ENCODE data around the gene RUNX2.

The RUNX2 gene

DNA sequence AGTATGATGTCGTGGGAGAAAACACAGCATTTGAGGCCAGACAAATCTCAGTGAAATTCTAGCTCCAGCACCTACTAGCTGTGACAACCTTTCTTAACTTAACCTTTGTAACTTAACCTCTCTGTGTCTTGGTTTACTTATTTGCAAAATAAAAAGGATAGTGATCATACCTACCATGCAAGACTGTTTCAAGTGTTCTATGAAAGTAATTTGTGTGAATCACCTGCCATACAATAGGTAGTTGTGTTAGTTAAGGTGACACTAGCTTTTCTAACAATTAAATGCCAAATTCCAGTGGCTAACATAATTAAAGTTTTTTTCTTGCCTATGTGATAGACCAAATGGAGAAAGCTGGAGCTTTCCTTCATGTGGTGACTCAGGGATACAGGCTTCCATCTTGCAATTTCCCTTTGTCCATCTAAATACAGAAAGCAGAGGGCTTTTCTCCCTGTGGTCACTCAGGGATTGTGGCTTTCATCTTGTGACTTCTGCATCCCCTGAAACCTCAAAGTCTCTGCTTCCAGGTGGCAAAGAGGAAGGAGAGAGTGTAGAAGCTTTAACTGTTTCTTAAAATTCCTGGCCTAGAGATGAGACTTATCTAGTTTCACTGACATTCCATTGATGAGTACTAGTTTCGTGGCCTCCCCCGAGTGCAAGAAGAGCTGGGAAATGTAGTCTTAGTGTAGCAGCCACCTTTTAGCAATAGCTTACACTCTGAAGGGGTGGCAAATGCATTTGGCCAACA, 376.1 kb downstream of the RUNX2 start:
- DNase-seq (ENCODE audit: low read depth in 3 of 3) = no peak

DNA sequence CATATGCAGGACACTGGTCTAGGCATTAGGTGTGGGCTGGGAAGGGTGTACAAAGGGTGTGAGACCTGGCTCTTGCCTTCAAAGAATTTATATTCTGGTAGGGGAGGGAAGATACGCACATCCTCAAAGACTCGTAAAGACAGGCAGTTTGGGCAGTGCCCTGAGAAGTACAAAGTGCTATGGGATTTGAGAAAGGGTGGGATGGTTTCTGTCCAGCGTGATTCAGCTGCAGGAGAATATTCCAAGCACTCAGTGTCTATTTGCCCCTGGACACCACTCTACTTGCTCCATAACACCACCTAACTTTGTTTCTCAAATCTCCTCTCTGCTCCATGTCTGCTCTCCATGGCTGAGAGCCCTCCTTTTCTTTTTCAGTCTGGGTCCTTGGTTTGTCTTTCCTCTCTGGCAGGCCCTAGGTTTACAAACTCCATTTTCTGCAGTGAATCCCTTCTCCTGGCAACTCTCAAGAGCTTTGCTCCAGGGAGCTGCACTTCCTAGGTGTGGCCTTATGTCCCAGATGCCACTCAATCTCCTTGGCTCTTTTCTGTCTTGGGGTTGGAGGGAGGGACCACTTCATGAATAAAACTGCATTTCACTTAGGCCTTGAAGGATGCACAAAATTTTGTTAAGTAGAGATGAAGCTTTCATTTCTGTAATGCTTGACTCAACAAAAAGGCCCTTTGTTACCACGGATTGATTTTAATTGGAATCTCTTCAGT, 377.2 kb downstream of the RUNX2 start:
- no peak for DNase-seq (ENCODE audit: low read depth in 3 of 3)

DNA sequence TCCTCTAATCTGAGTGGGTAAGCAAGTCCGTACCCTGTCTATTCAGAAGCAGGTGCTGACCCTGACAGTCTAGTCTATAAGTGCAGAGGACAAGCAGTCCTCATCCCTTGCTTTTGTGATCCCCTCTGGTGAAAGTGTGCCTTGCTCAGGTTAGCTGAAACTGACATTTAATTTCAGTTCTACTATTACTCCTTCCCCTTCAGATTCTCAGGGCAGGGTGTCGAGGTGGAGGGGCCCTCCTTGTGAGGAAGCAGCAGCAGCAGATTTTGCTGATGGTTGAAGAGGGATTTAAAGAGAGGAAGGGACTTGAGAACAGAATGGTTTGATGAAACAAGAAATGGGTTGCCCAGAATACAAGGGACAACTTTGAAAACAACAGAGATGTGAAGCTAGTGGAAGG, 378.2 kb downstream of the RUNX2 start:
- DNase-seq (ENCODE audit: low read depth in 3 of 3) = no peak

DNA sequence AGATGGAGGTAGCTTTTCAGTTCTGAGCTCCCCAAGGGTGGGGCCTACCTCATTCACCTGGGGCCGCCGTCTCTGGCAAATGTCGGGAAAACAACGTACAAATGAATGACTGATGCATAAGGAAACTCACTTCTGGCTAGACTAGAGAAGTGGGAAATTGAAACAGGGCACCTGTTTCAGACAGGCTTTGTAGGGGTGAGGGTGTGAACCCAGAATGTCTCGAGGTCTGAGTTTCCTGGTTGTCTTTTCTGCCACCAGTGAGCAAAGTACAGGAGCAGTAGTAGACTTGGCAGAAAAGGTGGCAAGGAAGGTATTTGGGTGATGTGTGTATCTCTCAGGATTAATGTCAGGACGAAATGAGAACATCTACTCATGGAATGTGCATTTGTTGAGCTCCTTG, 379.0 kb downstream of the RUNX2 start:
- no peak for DNase-seq (ENCODE audit: low read depth in 3 of 3)

DNA sequence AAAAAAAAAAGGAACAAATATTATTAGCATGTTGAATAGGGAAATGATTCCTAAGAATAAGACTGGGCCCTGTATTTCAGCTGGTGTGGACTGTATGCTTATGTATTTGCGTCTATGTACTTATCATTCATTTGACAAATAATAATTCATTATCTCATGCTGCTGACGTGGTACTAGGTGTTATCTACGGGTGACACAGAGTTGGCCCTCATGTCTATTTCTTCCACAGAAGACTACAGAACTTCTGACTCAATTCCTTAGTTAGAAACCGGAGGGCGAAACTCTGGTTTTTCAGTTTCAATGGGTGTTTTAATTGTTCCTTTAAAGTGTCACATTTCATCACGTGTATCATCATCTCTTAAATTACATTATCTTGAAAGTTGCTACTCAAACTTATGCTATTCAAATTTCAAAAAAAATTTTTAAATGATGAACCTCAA, 381.7 kb downstream of the RUNX2 start:
- DNase-seq (ENCODE audit: low read depth in 3 of 3) = no peak

DNA sequence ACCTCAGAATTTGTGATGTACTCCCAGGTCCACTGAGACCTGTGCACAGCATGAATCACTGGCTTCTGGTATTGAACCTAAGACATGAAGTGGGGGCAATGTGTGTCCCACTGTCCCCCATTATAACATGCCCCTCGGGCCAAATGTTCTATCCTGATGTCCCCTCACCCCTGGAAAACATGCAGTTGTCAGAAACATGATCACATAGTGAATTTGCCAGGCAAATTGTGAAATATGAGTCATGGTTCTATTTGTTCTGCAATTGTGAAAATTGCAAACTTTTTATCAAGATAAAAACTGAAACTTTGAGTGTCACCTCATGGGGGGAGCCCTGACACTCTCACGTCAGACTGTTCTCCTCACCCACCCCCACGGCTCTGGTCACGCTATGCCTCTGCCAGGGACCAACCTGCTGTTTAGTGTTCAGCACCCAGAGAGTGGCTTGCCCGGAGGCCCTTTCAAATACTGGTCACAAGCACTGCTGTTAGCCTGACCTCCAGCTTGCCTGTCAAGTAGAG, 382.2 kb downstream of the RUNX2 start:
- peak; percentile 84 to 90 (median 87) for DNase-seq (ENCODE audit: low read depth in 3 of 3)

DNA sequence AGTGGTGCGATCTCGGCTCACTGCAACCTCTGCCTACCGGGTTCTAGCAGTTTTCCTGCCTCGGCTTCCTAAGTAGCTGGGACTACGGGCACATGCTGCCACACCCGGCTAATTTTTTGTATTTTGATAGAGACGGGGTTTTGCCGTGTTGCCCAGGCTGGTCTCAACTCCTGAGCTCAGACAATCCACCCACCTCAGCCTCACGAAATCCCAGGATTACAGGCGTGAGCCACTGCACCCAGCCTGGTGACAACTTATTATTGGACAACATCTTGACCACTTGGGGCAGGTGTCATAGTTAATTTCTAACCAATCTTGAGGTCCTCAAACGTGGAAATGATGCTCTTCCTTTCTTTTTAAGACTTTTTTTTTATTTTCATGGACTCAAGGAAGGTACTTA, 383.9 kb downstream of the RUNX2 start:
- DNase-seq (ENCODE audit: low read depth in 3 of 3) = no peak

DNA sequence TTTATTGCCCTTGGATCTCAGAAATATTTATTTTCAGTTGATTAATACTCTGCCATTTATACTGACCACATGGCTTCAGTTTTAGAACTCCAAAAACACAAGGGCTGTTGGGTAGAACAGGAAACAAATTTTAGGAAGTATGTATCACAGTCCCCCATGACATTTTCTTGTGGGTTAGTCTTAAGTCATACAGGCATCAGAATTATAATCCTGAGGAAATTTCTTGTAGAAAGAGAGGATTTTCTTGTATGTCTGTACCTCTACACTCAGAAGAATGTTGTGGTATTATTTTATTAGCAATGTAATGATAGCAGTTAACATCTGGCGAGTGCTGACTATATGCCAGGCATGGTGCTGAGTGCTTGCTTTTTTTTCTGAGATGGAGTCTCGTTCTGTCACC, 384.7 kb downstream of the RUNX2 start:
- no peak for DNase-seq (ENCODE audit: low read depth in 3 of 3)
